Measurements from ENCODE around the gene DNAJB5.

DNA sequence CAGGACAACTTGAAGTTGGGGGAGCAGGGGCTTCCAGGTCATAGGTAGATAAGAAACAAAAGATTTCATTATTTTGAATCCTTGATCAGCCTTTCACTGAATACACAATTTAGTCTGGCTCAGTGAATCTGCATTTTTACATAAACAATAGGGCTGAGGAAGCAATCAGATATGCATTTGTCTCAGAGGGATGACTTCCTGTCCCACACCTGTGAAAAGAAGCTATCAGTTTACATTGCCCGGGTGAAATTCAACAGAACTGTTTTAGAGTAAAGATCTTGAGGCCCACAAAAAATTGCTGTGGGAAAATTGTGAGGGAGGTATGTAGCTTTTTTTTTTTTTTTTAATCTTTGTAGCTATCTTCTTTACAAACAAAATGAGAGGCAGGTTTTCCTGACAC lies 38.3 kb downstream of the DNAJB5 start:
- TF ChIP-seq, protein P1, sequence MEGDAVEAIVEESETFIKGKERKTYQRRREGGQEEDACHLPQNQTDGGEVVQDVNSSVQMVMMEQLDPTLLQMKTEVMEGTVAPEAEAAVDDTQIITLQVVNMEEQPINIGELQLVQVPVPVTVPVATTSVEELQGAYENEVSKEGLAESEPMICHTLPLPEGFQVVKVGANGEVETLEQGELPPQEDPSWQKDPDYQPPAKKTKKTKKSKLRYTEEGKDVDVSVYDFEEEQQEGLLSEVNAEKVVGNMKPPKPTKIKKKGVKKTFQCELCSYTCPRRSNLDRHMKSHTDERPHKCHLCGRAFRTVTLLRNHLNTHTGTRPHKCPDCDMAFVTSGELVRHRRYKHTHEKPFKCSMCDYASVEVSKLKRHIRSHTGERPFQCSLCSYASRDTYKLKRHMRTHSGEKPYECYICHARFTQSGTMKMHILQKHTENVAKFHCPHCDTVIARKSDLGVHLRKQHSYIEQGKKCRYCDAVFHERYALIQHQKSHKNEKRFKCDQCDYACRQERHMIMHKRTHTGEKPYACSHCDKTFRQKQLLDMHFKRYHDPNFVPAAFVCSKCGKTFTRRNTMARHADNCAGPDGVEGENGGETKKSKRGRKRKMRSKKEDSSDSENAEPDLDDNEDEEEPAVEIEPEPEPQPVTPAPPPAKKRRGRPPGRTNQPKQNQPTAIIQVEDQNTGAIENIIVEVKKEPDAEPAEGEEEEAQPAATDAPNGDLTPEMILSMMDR (IDR thresholded peaks at IDR 0.05; ENCODE audit: insufficient read depth, low read depth, low read length), result no peak
- no peak for TF ChIP-seq EZH2 (IDR thresholded peaks at IDR 0.05; ENCODE audit: insufficient read depth, low read length)
